ENCODE measurements around the gene SYNCRIP.
"Not testable (repeated sequence)": the region's sequence is repeated elsewhere in the genome, so short reads cannot be mapped to it uniquely, and the experiment has no call there.

Gene SYNCRIP

DNA sequence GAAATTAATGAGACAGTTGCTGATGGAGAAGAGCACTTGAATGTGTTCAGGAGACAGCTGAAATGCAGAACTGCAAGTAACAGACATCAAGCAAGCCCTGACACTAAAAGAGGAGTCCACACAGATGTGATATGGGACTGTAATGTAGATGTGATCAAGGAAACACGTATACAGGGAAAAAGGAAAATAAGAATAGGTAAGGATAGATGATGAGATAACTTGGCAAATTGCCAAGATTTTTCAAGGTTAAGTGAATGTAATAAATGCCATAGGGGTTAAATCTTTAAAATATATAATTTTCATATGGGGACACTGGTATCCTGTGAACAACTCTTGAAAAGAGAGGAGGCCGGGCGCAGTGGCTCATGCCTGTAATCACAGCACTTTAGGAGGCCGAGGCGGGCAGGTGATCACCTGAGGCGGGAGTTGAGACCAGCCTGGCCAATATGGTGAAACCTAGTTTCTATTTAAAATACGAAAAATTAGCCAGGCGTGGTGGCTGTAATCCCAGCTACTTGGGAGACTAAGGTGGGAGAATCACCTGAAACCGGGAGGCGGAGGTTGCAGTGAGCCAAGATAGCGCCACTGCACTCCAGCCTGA is 41.9 kb downstream of the SYNCRIP start:
- DNase-seq (ENCODE audit: low read depth in 3 of 3, low spot score in 1 of 3): no peak

DNA sequence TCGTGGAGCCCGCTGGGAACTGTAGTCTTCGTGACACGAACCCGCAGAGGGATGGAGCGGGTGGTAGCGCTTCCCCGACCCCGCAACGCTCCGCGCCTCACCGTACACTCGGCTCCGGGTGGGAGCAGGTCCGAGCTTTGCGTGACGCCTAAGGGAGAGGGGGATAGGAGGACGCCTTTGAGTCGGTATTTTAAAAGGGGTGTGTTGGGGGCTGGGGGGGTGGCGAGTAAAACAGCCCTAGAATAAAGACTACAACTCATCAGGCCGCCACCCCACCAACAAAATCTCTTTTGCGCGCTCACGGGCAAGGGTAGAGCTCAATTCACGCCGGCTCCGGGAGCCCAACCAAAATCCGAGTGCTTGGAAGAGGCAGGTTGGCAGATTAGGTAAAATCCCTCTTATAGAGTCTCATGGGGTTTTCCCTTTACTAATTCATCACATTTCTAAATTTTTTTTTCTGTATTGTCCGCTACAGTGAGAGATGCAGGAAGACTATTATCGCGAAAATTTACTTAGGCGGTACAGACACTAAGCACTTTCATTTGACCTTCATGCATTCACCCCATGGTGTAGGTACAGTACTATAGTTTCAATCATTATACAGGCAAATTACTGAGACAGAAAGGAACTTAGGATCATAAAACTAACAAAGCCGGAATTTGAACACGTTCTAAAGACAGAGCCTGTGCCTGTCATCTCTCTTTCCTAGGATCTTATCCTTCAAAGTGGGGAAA is 48.3 kb downstream of the SYNCRIP start:
- no peak for DNase-seq (ENCODE audit: low read depth in 3 of 3, low spot score in 1 of 3)

DNA sequence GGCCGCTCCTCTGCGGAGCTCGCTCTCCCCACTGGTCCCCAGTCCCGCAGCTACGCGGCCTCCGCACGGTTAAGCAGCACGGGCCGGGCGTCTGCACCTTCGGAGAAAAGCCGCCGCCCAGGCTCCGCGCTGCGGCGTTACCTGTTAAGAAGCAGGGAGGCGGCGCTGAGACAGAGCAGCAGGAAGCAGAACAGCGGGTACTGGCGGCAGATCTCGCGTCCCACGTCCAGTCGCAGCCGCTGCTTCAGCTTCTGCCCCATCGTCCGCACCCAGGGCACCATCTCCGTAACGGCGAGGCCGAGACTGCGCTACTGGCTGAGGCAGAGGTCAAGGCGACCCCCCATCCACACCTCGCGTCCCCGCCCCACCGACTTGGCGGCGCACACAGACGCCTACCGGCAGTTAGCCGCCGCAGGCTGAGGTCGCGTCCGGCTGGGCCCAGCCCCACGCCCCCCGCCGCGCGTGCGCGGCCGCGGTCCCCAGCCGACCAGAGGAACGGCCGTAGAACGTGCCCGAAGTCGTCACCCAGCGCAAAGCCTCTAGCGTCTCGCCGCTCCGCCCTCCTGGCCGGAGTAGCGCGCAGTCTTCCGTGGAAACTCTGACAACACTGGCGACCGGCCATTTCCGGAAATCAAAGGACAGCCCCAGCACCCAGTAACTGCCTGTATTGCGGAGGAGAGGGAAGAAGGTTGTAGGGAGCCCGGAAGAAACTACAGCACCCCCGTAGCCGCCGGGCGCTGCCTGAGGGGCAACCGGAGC is 49.1 kb downstream of the SYNCRIP start, which contains the start of gene SNX14:
TSS of gene SNX14 (minus strand) at position 421 of the 759 bp plus-strand sequence. CDS start at position 281, 140 bp downstream.
- peak; percentile 25 to 50 (median 38) for DNase-seq (ENCODE audit: low read depth in 3 of 3, low spot score in 1 of 3)

DNA sequence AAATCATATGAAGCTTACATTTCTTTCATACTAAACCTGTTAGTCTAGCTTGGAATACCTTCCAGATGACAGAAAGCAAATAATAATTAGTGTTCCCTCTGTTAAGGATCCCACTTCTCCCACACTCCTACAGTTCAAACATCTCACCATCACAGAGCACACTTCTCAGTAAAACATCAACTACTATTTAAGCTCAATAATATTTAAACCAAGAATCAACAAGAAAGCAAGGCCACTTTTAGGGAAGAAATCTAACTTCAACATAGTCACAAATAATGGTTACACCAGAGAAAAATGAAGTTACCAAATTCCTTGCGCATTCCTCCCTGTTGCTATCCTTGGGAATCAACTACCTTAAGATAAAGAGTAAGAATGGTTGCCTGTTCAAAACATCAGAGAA is 50.7 kb downstream of the SYNCRIP start:
- DNase-seq (ENCODE audit: low read depth in 3 of 3, low spot score in 1 of 3): no peak

DNA sequence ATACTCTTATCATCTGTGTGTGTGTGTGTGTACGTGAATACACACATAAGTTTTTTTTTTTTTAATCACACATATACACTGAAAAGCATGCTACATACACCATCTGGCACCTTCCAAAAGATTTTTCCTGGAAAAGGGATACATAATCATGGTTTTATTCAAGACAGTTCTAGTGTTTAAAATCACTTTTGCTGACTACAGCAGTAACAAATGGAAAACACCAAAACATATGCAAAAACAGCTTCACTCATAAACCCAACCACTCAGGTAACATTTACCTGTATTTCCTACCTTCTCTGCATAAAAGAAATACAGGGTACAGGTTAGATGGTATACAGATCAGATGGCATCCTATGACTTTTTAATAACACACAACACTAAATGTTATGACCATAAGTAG is 51.5 kb downstream of the SYNCRIP start:
- no peak for DNase-seq (ENCODE audit: low read depth in 3 of 3, low spot score in 1 of 3)

DNA sequence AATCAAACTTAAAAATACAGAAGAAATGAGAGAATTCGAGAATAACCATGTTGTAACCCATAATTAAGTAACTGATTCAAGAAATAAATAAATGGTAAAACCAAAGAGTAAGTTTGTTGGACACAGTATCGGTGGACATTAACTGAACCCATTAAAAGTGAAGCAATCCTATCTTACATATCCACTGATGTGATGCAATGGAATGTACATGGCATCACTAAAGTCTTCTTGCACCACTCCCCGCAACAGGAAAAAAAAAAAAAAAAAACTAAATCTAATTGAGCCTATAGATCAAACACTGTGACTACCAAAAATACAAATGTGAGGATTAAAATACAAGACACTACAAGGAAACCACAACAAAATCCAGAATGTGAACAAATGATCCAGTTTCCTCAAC is 56.9 kb downstream of the SYNCRIP start:
- DNase-seq (ENCODE audit: low read depth in 3 of 3, low spot score in 1 of 3): no peak

DNA sequence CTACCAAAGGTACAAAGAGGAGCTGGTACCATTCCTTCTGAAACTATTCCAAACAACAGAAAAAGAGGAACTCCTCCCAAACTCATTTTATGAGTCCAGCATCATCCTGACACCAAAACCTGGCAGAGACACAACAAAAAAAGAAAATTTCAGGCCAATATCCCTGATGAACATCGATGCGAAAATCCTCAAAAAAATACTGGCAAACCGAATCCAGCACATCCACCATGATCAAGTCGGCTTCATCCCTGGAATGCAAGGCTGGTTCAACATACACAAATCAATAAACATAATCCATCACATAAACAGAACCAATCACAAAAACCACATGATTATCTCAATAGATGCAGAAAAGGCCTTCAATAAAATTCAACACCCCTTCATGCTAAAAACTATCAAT is 59.9 kb downstream of the SYNCRIP start:
- not testable (repeated sequence) for DNase-seq (ENCODE audit: low read depth in 3 of 3, low spot score in 1 of 3)

DNA sequence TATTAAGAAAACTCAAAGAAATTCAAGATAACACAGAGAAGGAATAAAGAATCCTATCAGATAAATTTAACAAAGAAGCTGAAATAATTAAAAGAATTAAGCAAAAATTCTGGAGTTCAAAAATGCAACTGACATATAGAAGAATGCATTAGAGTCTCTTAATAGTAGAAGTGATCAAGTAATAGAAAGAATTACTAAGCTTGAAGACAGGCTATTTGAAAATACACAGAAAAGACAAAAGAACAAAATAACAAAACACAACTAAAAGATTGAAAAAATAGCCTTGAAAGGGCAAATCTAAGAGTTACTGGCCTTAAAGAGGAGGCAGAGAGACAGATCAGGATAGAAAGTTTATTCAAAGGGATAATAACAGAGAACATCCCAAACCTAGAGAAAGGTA is 61.1 kb downstream of the SYNCRIP start:
- DNase-seq (ENCODE audit: low read depth in 3 of 3, low spot score in 1 of 3): no peak

DNA sequence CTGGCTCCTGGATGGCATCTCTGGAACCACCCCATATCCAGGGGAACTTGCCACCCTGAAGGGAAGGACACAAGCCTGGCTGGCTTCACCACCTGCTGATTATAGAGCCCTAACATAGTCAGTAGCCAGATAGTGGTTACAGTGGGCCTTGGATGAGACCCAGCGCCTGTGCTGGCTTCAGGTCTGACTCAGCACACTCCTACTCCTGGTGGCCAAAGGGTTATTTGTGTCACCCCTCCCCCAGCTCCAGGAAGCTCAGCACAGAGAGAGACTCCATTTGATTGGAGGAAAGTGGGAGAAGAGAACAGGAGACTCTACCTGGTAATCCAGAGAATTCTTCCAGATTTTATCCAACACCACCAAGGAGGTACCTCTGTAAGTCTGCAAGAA is 61.8 kb downstream of the SYNCRIP start:
- DNase-seq (ENCODE audit: low read depth in 3 of 3, low spot score in 1 of 3): no peak

DNA sequence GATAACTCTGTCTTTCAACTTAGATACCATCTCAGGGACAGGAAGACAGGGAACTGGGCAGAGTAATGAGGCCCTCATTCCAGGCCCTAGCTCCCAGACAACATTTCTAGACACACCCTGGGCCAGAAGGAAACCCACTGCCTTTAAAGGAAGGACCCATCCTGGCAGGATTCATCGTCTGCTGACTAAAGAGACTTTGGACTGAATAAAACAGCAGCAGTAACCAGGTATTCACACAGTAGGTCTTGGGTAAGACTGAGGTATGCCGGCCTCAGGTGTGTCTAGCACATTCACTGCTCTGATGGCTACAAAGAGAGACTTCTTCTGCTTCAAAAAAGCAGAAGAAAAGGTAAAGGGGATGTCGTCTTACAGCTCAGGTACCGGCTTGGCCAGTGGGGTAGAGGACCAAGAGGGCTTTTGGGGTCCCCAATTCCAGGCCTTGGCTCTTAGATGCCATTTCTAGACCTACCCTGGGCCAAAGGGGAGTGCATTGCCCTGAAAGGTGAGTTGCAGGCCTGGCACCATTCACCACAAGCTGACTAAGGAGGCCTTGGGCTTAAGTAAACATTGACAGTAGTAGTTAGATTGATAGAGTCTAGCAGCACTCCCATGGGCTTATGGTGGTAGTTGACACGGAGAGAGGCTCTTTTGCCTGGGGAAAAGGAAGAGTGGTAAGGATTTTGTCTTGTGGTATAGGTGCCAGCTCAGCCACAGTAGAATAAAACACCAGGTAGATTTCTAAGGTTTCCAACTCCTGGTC is 62.4 kb downstream of the SYNCRIP start:
- DNase-seq (ENCODE audit: low read depth in 3 of 3, low spot score in 1 of 3): no peak

DNA sequence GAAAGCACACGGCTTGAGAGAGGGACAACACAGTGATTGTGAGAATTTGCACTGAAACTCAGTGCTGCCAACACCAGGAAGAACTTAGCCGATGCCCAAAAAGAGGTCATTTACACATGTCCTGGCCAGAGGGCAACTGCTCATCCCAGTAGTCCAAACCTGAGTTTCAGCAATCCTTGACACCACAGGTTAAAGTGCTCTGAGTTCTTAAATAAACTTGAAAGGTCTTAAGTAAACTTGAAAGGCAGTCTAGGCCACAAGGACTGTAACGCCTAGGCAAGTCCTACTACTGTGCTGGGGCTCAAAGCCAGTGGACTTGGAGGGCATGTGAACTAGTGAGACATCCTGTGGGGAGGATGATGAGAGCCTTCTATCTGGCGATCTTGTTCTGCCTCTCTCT is 63.1 kb downstream of the SYNCRIP start:
- no peak for DNase-seq (ENCODE audit: low read depth in 3 of 3, low spot score in 1 of 3)

DNA sequence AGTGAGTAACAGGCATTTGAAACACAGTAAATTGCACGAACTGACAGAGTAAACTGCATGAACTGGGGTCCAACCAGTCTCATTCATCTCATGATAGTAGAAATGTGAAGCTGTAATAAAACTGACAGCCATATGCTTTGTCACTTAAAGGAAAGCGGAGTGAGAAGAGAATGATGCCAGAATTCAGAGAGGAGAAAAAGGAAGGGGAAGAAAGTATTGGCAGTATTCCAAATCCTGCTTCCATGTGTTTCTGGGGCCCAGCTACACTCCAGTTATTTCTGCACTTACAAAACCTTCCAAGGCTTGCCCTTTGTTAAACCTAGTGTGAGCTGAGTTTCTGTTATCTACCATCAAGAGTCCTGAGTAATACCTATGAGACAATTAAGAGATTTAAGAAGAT is 66.2 kb downstream of the SYNCRIP start:
- DNase-seq (ENCODE audit: low read depth in 3 of 3, low spot score in 1 of 3): no peak

DNA sequence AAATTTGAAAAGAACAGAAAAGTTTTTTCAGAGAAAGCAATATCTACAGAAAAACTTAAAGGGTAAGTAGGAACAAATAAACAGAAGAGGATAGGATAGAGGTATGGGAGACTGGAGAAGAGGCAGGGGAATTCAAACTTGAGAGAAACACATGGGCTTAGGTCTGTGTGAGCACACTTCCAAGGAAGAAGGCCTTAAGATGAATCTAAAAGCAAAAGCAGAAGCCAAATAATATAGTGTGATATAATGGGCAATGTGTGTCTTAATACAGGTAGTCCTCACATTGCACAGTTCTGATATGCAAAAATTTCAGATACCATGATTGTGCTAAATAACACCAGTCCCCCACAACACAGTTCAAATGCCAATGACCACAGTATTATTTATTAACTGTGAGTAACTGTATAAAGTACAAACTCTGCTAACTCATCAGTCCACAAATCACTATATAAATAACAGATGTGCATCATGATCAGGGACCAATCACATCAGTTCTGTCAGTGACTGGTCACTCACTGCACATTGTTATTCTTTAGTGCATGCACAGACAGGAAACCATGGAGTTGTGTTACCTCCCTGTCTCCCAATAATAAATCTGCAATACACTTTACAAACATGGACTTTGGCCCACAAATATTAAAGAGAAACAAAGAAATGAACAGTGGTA is 67.6 kb downstream of the SYNCRIP start:
- no peak for DNase-seq (ENCODE audit: low read depth in 3 of 3, low spot score in 1 of 3)

DNA sequence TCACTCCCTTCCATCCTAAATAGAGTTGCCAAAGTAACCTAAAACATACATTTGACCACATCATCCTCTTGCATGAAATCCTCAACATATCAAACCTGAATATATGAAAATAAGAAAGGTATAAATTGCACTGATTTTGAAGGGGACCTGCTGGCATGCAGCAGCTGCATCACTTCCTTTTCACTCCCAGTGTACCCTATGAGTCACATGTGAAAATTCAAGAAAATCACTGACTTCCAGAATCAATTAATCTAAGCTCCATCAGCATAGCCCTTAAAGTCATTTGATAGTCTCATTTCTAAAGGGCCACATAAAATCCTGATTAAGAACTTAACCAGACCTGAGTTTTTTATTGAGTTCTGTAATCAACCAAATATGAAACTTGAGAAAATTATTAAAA is 73.4 kb downstream of the SYNCRIP start:
- DNase-seq (ENCODE audit: low read depth in 3 of 3, low spot score in 1 of 3): no peak

DNA sequence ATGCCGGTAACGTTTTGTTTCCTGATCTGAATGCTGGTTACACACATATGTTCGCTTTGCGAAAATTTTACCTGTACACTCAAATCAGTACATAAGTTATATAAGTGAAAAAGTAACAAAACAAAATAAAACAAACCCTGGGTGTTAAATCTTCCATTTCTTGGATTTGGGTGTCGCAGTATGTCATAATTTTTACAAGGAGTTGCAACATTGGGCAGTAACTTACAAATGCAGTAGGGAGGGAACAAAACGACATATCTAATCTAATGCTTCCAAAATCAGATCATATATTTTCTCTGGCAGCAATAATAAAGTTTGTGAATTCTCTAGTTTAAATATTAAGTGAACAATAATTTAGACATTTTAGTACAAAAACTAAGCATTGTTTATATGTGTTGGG is 74.3 kb downstream of the SYNCRIP start:
- DNase-seq (ENCODE audit: low read depth in 3 of 3, low spot score in 1 of 3): no peak

DNA sequence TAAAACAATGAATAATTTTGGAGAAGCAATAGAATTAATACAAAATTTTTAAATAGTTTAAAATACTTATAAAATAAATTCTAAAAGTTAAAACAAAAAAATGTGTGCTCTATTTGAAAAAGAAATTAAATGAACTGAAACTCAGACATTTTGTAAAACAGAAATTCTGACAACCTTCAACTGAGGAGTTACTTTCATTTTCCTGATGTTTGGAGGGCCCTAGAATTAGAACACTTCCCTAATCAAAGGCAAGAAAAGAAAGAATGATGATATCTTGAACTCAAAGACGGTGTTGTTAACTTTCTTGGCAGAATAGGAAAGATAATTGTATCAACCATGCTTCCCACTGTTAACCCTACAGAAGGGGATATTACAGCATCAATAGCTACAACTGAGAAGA is 77.0 kb downstream of the SYNCRIP start:
- DNase-seq (ENCODE audit: low read depth in 3 of 3, low spot score in 1 of 3): no peak

DNA sequence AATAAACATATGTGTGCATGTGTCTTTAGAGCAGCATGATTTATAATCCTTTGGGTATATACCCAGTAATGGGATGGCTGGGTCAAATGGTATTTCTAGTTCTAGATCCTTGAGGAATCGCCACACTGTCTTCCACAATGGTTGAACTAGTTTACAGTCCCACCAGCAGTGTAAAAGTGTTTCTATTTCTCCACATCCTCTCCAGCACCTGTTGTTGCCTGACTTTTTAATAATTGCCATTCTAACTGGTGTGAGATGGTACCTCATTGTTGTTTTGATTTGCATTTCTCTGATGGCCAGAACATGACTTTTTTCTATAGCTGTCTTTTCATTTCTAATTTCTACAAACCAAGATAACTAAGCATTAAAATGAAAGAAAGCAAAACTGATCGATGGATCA is 78.5 kb downstream of the SYNCRIP start:
- not testable (repeated sequence) for DNase-seq (ENCODE audit: low read depth in 3 of 3, low spot score in 1 of 3)

All from stimulated activated CD4-positive, alpha-beta T cell treated with anti-CD3 and anti-CD28 coated beads, TNF-alpha, amount 100 ng/mL, for 1 hour (primary cell).